ENCODE measurements around the gene THPO.

Gene THPO

DNA sequence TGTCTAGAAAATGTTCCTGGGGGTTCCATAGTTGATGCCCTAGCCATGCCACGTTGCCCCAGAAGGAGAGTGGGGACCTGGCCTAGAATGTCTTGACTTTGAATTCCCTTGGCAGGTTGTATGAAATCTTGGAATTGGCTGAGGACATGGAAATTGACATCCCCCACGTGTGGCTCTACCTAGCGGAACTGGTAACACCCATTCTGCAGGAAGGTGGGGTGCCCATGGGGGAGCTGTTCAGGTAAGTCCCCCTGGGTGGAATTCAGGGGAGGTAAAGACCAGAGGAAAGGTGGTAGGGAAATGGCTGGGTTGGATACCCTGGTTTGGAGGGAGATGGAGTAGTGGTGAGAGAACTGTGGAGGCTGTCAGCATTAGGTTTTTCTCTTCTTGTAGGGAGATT, 49.5 kb downstream of the THPO start:
- no peak for DNase-seq

GRCh38 chr3:184327171-184327570, 50.8 kb downstream of the THPO start:
- DNase-seq: no peak

DNA sequence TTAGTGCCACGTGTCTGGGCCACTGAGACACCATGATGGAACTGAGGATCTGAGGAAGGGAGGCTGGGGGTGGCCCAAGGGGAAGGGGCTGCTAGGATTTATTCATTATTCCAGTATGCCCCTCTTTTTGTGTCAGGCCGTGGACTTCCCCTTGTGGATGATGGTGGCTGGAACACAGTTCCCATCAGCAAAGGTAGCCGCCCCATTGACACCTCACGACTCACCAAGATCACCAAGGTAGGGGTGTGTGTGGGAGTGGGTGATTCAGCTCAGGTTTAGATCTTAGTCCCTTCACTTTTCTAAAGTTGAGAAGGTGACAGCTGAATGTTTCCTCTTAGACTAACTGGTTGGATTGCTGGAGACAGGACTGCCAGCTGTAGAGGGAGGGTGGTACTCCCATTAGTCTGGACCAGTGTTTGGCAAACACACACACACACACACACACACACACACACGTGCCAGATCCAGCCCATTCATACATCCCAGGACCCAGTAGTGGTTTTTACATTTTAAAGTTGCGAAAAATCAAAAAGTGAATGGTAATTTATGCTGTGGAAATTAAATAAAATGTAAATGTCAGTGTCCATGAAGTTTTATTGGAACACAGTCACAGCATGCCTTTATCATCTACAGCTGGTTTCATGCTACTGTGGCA, 52.2 kb downstream of the THPO start:
- DNase-seq: no peak

- no peak for DNase-seq
Observed at GRCh38 chr3:184325269-184325668, 52.7 kb downstream of the THPO start.

- no peak for DNase-seq
Observed at GRCh38 chr3:184323696-184324095, 54.3 kb downstream of the THPO start.

DNA sequence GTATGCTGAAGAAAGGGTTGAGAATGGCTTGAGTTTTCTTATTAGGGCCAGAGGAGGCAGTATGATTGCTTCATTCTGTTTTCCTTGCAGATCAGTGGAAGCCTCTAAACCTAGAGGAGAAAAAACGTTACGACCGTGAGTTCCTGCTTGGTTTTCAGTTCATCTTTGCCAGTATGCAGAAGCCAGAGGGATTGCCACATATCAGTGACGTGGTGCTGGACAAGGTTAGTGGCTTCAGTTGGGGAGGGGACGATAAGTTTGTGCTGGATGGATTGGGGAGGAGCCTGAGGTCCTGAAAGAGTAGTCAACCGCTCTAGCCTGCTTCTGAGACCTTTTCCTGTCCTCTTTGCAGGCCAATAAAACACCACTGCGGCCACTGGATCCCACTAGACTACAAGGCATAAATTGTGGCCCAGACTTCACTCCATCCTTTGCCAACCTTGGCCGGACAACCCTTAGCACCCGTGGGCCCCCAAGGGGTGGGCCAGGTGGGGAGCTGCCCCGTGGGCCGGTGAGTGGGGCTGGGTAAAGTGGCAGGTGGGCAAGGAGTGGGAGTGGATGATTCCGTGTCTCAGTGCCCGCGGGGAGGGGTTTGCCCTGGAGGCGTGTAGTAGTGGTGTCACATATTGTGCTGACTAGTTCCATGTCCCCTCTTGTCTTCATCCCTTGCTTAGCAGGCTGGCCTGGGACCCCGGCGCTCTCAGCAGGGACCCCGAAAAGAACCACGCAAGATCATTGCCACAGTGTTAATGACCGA, 55.1 kb downstream of the THPO start:
- DNase-seq: no peak

Data from CD4-positive, alpha-beta T cell treated with Interleukin-12 subunit alpha and Interleukin-12 subunit beta, for 1 hour (primary cell).